ENCODE results near the gene CFAP46. TPM values are rescaled to one million over a fixed set of nuclear protein-coding genes. Genes with fewer than 3 reads are reported as not detected.

The CFAP46 gene
- total RNA-seq, 1 donor: under 0.01 TPM

- peaks cover 18% of the 10 kb centered on the region for H3K27me3 ChIP-seq (ENCODE audit: insufficient read depth, low read length)
- H3K27ac ChIP-seq (ENCODE audit: low read depth, low read length): no peak overlapping the region
- peaks cover 6% of the 10 kb centered on the region for H3K4me1 ChIP-seq (ENCODE audit: insufficient read depth, low read length)
- H2AFZ ChIP-seq (ENCODE audit: low read length): peak overlapping the region; percentile 96
- TF ChIP-seq, protein P1, sequence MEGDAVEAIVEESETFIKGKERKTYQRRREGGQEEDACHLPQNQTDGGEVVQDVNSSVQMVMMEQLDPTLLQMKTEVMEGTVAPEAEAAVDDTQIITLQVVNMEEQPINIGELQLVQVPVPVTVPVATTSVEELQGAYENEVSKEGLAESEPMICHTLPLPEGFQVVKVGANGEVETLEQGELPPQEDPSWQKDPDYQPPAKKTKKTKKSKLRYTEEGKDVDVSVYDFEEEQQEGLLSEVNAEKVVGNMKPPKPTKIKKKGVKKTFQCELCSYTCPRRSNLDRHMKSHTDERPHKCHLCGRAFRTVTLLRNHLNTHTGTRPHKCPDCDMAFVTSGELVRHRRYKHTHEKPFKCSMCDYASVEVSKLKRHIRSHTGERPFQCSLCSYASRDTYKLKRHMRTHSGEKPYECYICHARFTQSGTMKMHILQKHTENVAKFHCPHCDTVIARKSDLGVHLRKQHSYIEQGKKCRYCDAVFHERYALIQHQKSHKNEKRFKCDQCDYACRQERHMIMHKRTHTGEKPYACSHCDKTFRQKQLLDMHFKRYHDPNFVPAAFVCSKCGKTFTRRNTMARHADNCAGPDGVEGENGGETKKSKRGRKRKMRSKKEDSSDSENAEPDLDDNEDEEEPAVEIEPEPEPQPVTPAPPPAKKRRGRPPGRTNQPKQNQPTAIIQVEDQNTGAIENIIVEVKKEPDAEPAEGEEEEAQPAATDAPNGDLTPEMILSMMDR (IDR thresholded peaks at IDR 0.05; ENCODE audit: extremely low read depth, low read depth, low read length): peak; percentile 11
- peak; percentile 98 for DNase-seq (ENCODE audit: insufficient read length, low spot score, missing footprints)
- H4K20me1 ChIP-seq (ENCODE audit: insufficient read depth, low read length): no peaks in the 10 kb centered on the region
- no peaks in the 10 kb centered on the region for H3K9me3 ChIP-seq (ENCODE audit: low read depth, low read length)
- no peaks in the 10 kb centered on the region for H3K36me3 ChIP-seq (ENCODE audit: insufficient read depth, low read length)
- no peaks in the 10 kb centered on the region for H3K79me2 ChIP-seq (ENCODE audit: insufficient read depth, low read length)
- H3K4me3 ChIP-seq (ENCODE audit: insufficient read depth, low read length): peak overlapping the region; percentile 90
- H3K4me2 ChIP-seq (ENCODE audit: insufficient read depth, low read length): peak overlapping the region; percentile 95
Measured at GRCh38 chr10:132961787-132962622, 19.6 kb upstream of the CFAP46 start.

GRCh38 chr10:132961420-132961786 lies 19.0 kb upstream of the CFAP46 start:
- Histone ChIP-seq H3K27ac (ENCODE audit: low read depth, low read length) (no peak overlapping the region), H3K27me3 (ENCODE audit: insufficient read depth, low read length) (peaks cover 18% of the 10 kb centered on the region), H3K4me3 (ENCODE audit: insufficient read depth, low read length) (no peak overlapping the region), H3K9me3 (ENCODE audit: low read depth, low read length) (no peaks in the 10 kb centered on the region), H4K20me1 (ENCODE audit: insufficient read depth, low read length) (no peaks in the 10 kb centered on the region), H3K4me2 (ENCODE audit: insufficient read depth, low read length) (no peak overlapping the region), H3K36me3 (ENCODE audit: insufficient read depth, low read length) (no peaks in the 10 kb centered on the region), H3K79me2 (ENCODE audit: insufficient read depth, low read length) (no peaks in the 10 kb centered on the region), H3K4me1 (ENCODE audit: insufficient read depth, low read length) (peaks cover 6% of the 10 kb centered on the region), H2AFZ (ENCODE audit: low read length) (no peak overlapping the region)
- TF ChIP-seq, protein P1 (IDR thresholded peaks at IDR 0.05; ENCODE audit: extremely low read depth, low read depth, low read length): no peak
- no peak for DNase-seq (ENCODE audit: insufficient read length, low spot score, missing footprints)

GRCh38 chr10:132960631-132961419 lies 18.5 kb upstream of the CFAP46 start:
- H3K36me3 ChIP-seq (ENCODE audit: insufficient read depth, low read length): no peaks in the 10 kb centered on the region
- no peak overlapping the region for H2AFZ ChIP-seq (ENCODE audit: low read length)
- TF ChIP-seq, protein P1 (IDR thresholded peaks at IDR 0.05; ENCODE audit: extremely low read depth, low read depth, low read length): no peak
- no peaks in the 10 kb centered on the region for H3K9me3 ChIP-seq (ENCODE audit: low read depth, low read length)
- peak; percentile 56 for DNase-seq (ENCODE audit: insufficient read length, low spot score, missing footprints)
- H3K4me2 ChIP-seq (ENCODE audit: insufficient read depth, low read length): no peak overlapping the region
- H4K20me1 ChIP-seq (ENCODE audit: insufficient read depth, low read length): no peaks in the 10 kb centered on the region
- peaks cover 6% of the 10 kb centered on the region for H3K4me1 ChIP-seq (ENCODE audit: insufficient read depth, low read length)
- H3K27me3 ChIP-seq (ENCODE audit: insufficient read depth, low read length): peaks cover 12% of the 10 kb centered on the region
- no peak overlapping the region for H3K27ac ChIP-seq (ENCODE audit: low read depth, low read length)
- no peak overlapping the region for H3K4me3 ChIP-seq (ENCODE audit: insufficient read depth, low read length)
- no peaks in the 10 kb centered on the region for H3K79me2 ChIP-seq (ENCODE audit: insufficient read depth, low read length)

DNA sequence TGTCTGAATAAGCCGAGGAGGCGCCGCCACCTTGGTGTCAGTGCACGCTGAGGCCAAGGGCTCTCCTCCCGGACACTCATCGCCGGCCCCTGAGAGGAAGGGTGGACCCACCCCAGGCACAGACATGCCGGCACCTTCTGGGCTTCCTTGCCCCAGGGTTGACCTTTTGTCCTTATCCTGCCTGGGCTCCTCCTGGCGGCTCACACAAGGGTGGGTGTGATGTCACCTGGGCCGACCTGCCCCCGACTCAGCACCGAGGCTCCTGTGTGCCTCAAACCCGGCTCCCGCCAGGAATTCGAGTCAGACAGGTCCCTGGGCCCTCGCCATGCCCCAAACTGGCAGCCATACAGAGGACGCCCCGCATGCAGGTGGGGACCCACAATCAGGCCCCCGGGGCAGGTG lies 17.7 kb upstream of the CFAP46 start:
- Histone ChIP-seq H4K20me1 (ENCODE audit: insufficient read depth, low read length) (no peaks in the 10 kb centered on the region), H3K4me1 (ENCODE audit: insufficient read depth, low read length) (peaks cover 6% of the 10 kb centered on the region), H2AFZ (ENCODE audit: low read length) (no peak overlapping the region), H3K4me2 (ENCODE audit: insufficient read depth, low read length) (no peak overlapping the region), H3K9me3 (ENCODE audit: low read depth, low read length) (no peaks in the 10 kb centered on the region), H3K4me3 (ENCODE audit: insufficient read depth, low read length) (no peak overlapping the region), H3K36me3 (ENCODE audit: insufficient read depth, low read length) (no peaks in the 10 kb centered on the region), H3K27ac (ENCODE audit: low read depth, low read length) (no peak overlapping the region), H3K27me3 (ENCODE audit: insufficient read depth, low read length) (peaks cover 5% of the 10 kb centered on the region), H3K79me2 (ENCODE audit: insufficient read depth, low read length) (no peaks in the 10 kb centered on the region)
- no peak for DNase-seq (ENCODE audit: insufficient read length, low spot score, missing footprints)
- TF ChIP-seq, protein P1 (IDR thresholded peaks at IDR 0.05; ENCODE audit: extremely low read depth, low read depth, low read length): no peak
